HepG2 (cell line): ENCODE data around the gene MAPK12. TPM values are rescaled to one million over a fixed set of nuclear protein-coding genes. Genes with fewer than 3 reads are reported as not detected.

ENCODE experiments used
- ATAC-seq: fragments of 200-7000 bp; cut with Tn5 transposase; 3 replicates; pipeline ENCODE4 v1.9.1; 2020; ENCODE audit warnings: mild to moderate bottlenecking, moderate library complexity
- BruUV-seq: library from RNA; stranded (reverse); fragments of 400-500 nt; replicated peaks from 2 replicates; lab custom pipeline; 2021; lab: Mats Ljungman, UMichigan
- CTCF ChIA-PET: fragments of 300-600 bp; formaldehyde crosslinking; extraction: SDS; loops from one replicate; lab custom pipeline; 2021; ENCODE audit warnings: low total read pairs, inconsistent platforms, low intra/inter-chr PET ratio; lab: Yijun Ruan, JAX
- POLR2A ChIA-PET: fragments of 350-600 bp; sonication (Branson Sonifier 250); formaldehyde crosslinking; loops from one replicate; lab custom pipeline; 2020; ENCODE audit warnings: antibody characterized with exemption, inconsistent platforms; lab: Yijun Ruan, JAX
- DNase-seq: peaks from one replicate; pipeline ENCODE4 v3.0.0-alpha.2; 2015; ENCODE audit warnings: low spot score
- FAIRE-seq: peaks from 3 replicates; lab custom pipeline; 2011; peaks lifted over from hg19 to GRCh38; lab: Jason Lieb, UNC
- H2AFZ ChIP-seq: one replicate; pipeline ENCODE4 v1.6.1; 2011; ENCODE audit warnings: low read length, inconsistent platforms
- H3K27ac ChIP-seq: fragments of 300-600 bp; 3 replicates; pipeline ENCODE4 v1.8.0; 2011; ENCODE audit warnings: mixed run types, mild to moderate bottlenecking, mixed read lengths, low read length, inconsistent platforms; ENCODE audit not compliant: insufficient read depth; ENCODE audit errors: extremely low read length
- H3K27me3 ChIP-seq, 2 experiments: fragments of 200-600 bp in 1 of 2; 2 replicates in 1 of 2; 3 replicates in 1 of 2; pipeline versions ENCODE4 v1.6.0 to v1.8.0; 2011; ENCODE audit warnings: low read length in 2 of 2, mild to moderate bottlenecking in 2 of 2, moderate library complexity in 2 of 2, inconsistent platforms in 1 of 2; ENCODE audit not compliant: insufficient read depth in 2 of 2, control insufficient read depth in 1 of 2
- H3K36me3 ChIP-seq, 2 experiments: fragments of 200-600 bp in 1 of 2; replicated peaks in 1 of 2; 2 replicates in 1 of 2; 3 replicates in 1 of 2; pipeline versions ENCODE4 v1.5.1 to v1.8.0; 2011; ENCODE audit warnings: low read length in 2 of 2, inconsistent platforms in 1 of 2; ENCODE audit not compliant: insufficient read depth in 2 of 2, control insufficient read depth in 1 of 2
- H3K4me1 ChIP-seq: 2 replicates; pipeline ENCODE4 v1.5.1; 2012; ENCODE audit warnings: low read length, inconsistent platforms; ENCODE audit not compliant: insufficient read depth
- H3K4me2 ChIP-seq: 2 replicates; pipeline ENCODE4 v1.6.0; 2011; ENCODE audit warnings: low read depth, low read length, inconsistent platforms
- H3K4me3 ChIP-seq, 3 experiments: fragments of 200-600 bp in 1 of 3; sonication (generic), shearing (Covaris generic) in 1 of 3; replicated peaks in 1 of 3; 2 replicates each; pipeline ENCODE4 v1.5.1; 2011 to 2016; ENCODE audit warnings: low read length in 3 of 3, inconsistent platforms in 2 of 3, low read depth in 2 of 3, mild to moderate bottlenecking in 2 of 3, control low read depth in 1 of 3, mixed read lengths in 1 of 3; ENCODE audit not compliant: insufficient read depth in 1 of 3
- H3K79me2 ChIP-seq: one replicate; pipeline ENCODE4 v1.6.1; 2011; ENCODE audit warnings: low read length, inconsistent platforms; ENCODE audit not compliant: insufficient read depth
- H3K9ac ChIP-seq: 2 replicates; pipeline ENCODE4 v1.6.0; 2011; ENCODE audit warnings: mild to moderate bottlenecking, low read depth, low read length, inconsistent platforms; ENCODE audit not compliant: insufficient read depth
- H3K9me3 ChIP-seq: 2 replicates; pipeline ENCODE4 v1.5.1; 2012; ENCODE audit warnings: mild to moderate bottlenecking, low read length
- H4K20me1 ChIP-seq: 2 replicates; pipeline ENCODE4 v1.6.0; 2011; ENCODE audit warnings: inconsistent platforms, mild to moderate bottlenecking, low read length, moderate library complexity; ENCODE audit not compliant: insufficient read depth
- AGO1 ChIP-seq: fragments of 200-400 bp; formaldehyde crosslinking; IDR thresholded peaks from 2 replicates; pipeline ENCODE4 v1.6.1; 2017; ENCODE audit warnings: mild to moderate bottlenecking, low read depth, low read length, moderate library complexity; ENCODE audit not compliant: poor library complexity, severe bottlenecking
- AGO2 ChIP-seq: fragments of 200-400 bp; formaldehyde crosslinking; optimal IDR thresholded peaks from 2 replicates; pipeline ENCODE3; 2017; ENCODE audit warnings: mild to moderate bottlenecking, low read depth, low read length, moderate library complexity
- HNRNPLL ChIP-seq: fragments of 200-400 bp; formaldehyde crosslinking; IDR thresholded peaks from 2 replicates; pipeline ENCODE4 v1.6.1; 2017; ENCODE audit warnings: mild to moderate bottlenecking, low read depth, low read length; ENCODE audit not compliant: poor library complexity, severe bottlenecking
- JUND ChIP-seq: sonication (generic); formaldehyde crosslinking; IDR thresholded peaks from 2 replicates; pipeline ENCODE4 v1.8.0; 2022; ENCODE audit warnings: mild to moderate bottlenecking, missing genetic modification reagents
- KDM1A ChIP-seq: IDR thresholded peaks from 2 replicates; pipeline ENCODE4 v1.6.1; 2016; ENCODE audit warnings: missing compliant biosample characterization
- KDM6A ChIP-seq: IDR thresholded peaks from 2 replicates; pipeline ENCODE4 v1.6.1; 2016; ENCODE audit warnings: low read depth
- KLF12 ChIP-seq: sonication (generic); formaldehyde crosslinking; IDR thresholded peaks from 2 replicates; pipeline ENCODE4 v1.4.0; 2020; ENCODE audit warnings: missing genetic modification reagents, borderline replicate concordance
- KLF9 ChIP-seq: IDR thresholded peaks from 2 replicates; pipeline ENCODE4 v1.6.1; 2016; ENCODE audit warnings: low read depth
- MED1 ChIP-seq: sonication (generic); formaldehyde crosslinking; IDR thresholded peaks from 2 replicates; pipeline ENCODE4 v1.4.0; 2020; ENCODE audit warnings: missing genetic modification reagents
- POLR2A ChIP-seq, 2 experiments: IDR thresholded peaks; 2 replicates each; pipeline ENCODE4 v1.6.1; 2011; ENCODE audit warnings: low read depth in 2 of 2, low read length in 2 of 2, mild to moderate bottlenecking in 1 of 2, moderate library complexity in 1 of 2; ENCODE audit not compliant: insufficient read depth in 1 of 2
- RBFOX2 ChIP-seq: fragments of 200-400 bp; formaldehyde crosslinking; IDR thresholded peaks from 2 replicates; pipeline ENCODE4 v1.6.1; 2017; ENCODE audit warnings: low read depth, mild to moderate bottlenecking, low read length
- RBM22 ChIP-seq: fragments of 200-400 bp; formaldehyde crosslinking; optimal IDR thresholded peaks from 2 replicates; pipeline ENCODE3; 2017; ENCODE audit warnings: mild to moderate bottlenecking, low read length, moderate library complexity
- TCF12 ChIP-seq, 2 experiments: fragments of 450-650 bp in 1 of 2; sonication (generic) in 1 of 2; formaldehyde crosslinking in 1 of 2; IDR thresholded peaks; 2 replicates each; pipeline versions ENCODE4 v1.6.1 to v1.8.0; 2017 to 2022; ENCODE audit warnings: antibody characterized with exemption in 1 of 2, mild to moderate bottlenecking in 1 of 2, missing genetic modification reagents in 1 of 2, moderate library complexity in 1 of 2
- TRIM24 ChIP-seq: sonication (generic); formaldehyde crosslinking; IDR thresholded peaks from 2 replicates; pipeline ENCODE4 v1.8.0; 2022; ENCODE audit warnings: mild to moderate bottlenecking, missing genetic modification reagents
- XRCC5 ChIP-seq: fragments of 200-400 bp; formaldehyde crosslinking; optimal IDR thresholded peaks from 2 replicates; pipeline ENCODE3; 2017; ENCODE audit warnings: mild to moderate bottlenecking, low read length
- ZNF841 ChIP-seq: sonication (generic); formaldehyde crosslinking; IDR thresholded peaks from 2 replicates; pipeline ENCODE4 v1.8.1; 2023; ENCODE audit warnings: missing genetic modification reagents, borderline replicate concordance
- ZSCAN22 ChIP-seq: sonication (generic); formaldehyde crosslinking; IDR thresholded peaks from 2 replicates; pipeline ENCODE4 v1.4.0; 2020; ENCODE audit warnings: mild to moderate bottlenecking, missing genetic modification reagents
- ZZZ3 ChIP-seq: sonication (generic); formaldehyde crosslinking; IDR thresholded peaks from 2 replicates; pipeline ENCODE4 v1.4.0; 2020; ENCODE audit warnings: missing genetic modification reagents, mild to moderate bottlenecking, borderline replicate concordance
- WGBS: methylation state at CpG from one replicate; pipeline ENCODE4 v1.1.6; 2017; ENCODE audit warnings: low lambda C conversion rate; 5-methylcytosine and 5-hydroxymethylcytosine counted together
- in situ Hi-C: cut with HindIII; loops from 2 replicates; pipeline ENCODE4 v1.10.0; 2017; ENCODE audit warnings: low pct_unique_long_range_greater_than_20kb; ENCODE audit not compliant: extremely low pct_ligation_motif_present
- intact Hi-C: fragments of 100-400 bp; cut with micrococcal nuclease; formaldehyde crosslinking; loops from one replicate; pipeline ENCODE4 v1.10.0; 2022; ENCODE audit not compliant: unreplicated experiment
- polyA plus RNA-seq, 8 experiments: library from polyadenylated mRNA; depleted of rRNA in 3 of 8; stranded (reverse) in 7 of 8; unstranded in 1 of 8; fragments of >200 nt; fragmentation: Illumina TruSeq in 4 of 8; extraction: Trizol in 4 of 8; gene quantifications; 2 replicates each; pipeline versions ENCODE4 v1.2.1 to v1.2.3, GENCODE V29; 2011 to 2016; ENCODE audit warnings: low read depth in 4 of 8, missing spikeins in 1 of 8, mixed read lengths in 1 of 8; ENCODE audit not compliant: insufficient read depth in 1 of 8
- total RNA-seq, 5 experiments: library from RNA; depleted of rRNA; stranded (reverse); fragments of >200 nt; fragmentation: Illumina TruSeq; extraction: Trizol; gene quantifications; 2 replicates each; pipeline ENCODE4 v1.2.3, GENCODE V29; 2016; ENCODE audit warnings: low read depth in 1 of 5
- TF ChIP-seq, protein P1 (sequence below): sonication (generic); formaldehyde crosslinking; IDR thresholded peaks from 2 replicates; pipeline ENCODE4 v1.4.0; 2020; ENCODE audit warnings: missing genetic modification reagents
- TF ChIP-seq, protein P2 (sequence below): sonication (generic); formaldehyde crosslinking; IDR thresholded peaks from 2 replicates; pipeline ENCODE4 v1.4.0; 2020; ENCODE audit warnings: missing genetic modification reagents; ENCODE audit errors: not compliant biosample characterization

The MAPK12 gene
- total and polyA plus RNA-seq, 2 of the 13 experiments (the other 11 are each of a cell fraction or from before 2014, with no cell fraction given), result 22.2 to 23.3 TPM

DNA sequence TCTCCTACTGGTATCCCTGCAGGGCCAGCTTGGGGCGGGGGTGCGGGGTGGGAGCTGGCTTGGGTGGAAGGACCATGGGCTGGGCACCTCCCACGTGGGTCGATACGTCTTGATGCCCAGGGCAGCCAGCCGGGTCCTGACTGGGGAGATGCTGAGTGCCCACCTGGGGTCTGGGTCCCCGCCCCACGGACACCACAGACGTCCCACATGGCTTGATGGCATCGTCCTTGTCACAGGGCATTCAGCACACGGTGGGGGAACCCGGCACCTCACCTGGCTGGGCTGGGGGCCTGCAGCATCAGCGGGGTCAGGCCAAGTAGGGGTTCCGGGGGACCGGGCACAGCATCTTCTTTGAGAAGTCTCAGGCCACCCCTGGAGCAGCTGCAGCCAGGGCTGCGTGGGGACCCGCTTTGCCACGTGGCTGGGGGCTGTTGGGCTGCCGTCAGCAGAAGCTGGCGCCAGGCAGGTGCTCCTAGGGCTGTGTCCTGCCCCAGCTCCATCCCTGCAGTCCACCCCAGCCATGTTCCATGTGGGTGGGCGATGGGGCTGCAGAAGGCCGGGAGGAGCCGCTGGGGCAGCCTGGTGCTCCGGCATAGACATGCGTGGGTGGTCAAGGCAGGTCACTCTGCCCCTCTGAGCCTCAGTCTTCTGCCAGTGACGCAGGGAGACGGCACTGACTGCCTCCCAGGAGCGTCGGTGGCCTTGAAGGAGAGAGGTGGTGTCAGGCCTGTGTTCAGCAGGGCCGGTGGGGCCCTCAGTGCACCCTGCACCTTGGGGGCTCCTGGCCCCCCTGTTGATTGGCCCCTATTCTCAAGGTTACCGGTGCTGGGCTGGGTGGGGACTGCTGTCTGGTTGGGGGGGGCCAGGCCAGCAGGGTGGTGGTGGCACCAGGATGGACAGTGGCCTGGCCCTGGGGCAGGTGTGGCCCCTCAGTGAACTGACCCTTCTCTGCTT is 52.3 kb downstream of the MAPK12 start:
- intact Hi-C loops (loop anchor here (1.0 kb wide), 1 partner anchor 60 kb away; no protein-coding TSS in a partner anchor), in situ Hi-C loops (loop anchor here (5.0 kb wide), 1 partner anchor 62 kb away; no protein-coding TSS in a partner anchor)
- no peaks in the 10 kb centered on the region for H3K9me3 ChIP-seq
- FAIRE-seq (no peak), DNase-seq (no peak), ATAC-seq (peak; percentile 19)
- peaks cover 21% of the 10 kb centered on the region for H3K79me2 ChIP-seq
- H3K4me1 ChIP-seq, result peaks cover 19% of the 10 kb centered on the region; the same call in 1 of the 2 replicates
- no peaks in the 10 kb centered on the region for H3K27me3 ChIP-seq
- ChIA-PET POLR2A (no interaction called here), CTCF (interaction anchor here (1.7 to 2.5 kb wide), 2 partner anchors 40 to 61 kb away, joined by 3 to 39 read pairs; no protein-coding TSS in a partner anchor)
- H3K27ac ChIP-seq, result no peak overlapping the region
- no TSS peak for BruUV-seq
- no peak overlapping the region for H3K4me3 ChIP-seq
- WGBS, result 81% methylated on average over 3 of the region's 31 CpGs
- peaks cover 10 to 42% of the 10 kb centered on the region in 2 experiments; a peak in 4 of 5 replicates for H3K36me3 ChIP-seq
- no peak overlapping the region for H3K9ac ChIP-seq
- no peak overlapping the region for H3K4me2 ChIP-seq
- no peaks in the 10 kb centered on the region; the same call in 1 of the 2 replicates for H4K20me1 ChIP-seq
- no peak overlapping the region for H2AFZ ChIP-seq
- peak; percentile 62 for TF ChIP-seq AGO2
- no peak for TF ChIP-seq KDM6A (CRISPR knock-in tag)
- no peak for TF ChIP-seq TCF12 (IDR thresholded peaks at IDR 0.05)
- TF ChIP-seq TCF12 (CRISPR knock-in tag; IDR thresholded peaks at IDR 0.05), result no peak
- TF ChIP-seq RBM22, result peak; percentile 52
- TF ChIP-seq XRCC5, result no peak
- TF ChIP-seq KLF9 (CRISPR knock-in tag), result no peak
- no peak for TF ChIP-seq KLF12 (CRISPR knock-in tag)
- TF ChIP-seq, protein P1, sequence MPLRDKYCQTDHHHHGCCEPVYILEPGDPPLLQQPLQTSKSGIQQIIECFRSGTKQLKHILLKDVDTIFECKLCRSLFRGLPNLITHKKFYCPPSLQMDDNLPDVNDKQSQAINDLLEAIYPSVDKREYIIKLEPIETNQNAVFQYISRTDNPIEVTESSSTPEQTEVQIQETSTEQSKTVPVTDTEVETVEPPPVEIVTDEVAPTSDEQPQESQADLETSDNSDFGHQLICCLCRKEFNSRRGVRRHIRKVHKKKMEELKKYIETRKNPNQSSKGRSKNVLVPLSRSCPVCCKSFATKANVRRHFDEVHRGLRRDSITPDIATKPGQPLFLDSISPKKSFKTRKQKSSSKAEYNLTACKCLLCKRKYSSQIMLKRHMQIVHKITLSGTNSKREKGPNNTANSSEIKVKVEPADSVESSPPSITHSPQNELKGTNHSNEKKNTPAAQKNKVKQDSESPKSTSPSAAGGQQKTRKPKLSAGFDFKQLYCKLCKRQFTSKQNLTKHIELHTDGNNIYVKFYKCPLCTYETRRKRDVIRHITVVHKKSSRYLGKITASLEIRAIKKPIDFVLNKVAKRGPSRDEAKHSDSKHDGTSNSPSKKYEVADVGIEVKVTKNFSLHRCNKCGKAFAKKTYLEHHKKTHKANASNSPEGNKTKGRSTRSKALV (CRISPR knock-in tag), result no peak
- TF ChIP-seq, protein P2, sequence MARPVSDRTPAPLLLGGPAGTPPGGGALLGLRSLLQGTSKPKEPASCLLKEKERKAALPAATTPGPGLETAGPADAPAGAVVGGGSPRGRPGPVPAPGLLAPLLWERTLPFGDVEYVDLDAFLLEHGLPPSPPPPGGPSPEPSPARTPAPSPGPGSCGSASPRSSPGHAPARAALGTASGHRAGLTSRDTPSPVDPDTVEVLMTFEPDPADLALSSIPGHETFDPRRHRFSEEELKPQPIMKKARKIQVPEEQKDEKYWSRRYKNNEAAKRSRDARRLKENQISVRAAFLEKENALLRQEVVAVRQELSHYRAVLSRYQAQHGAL (CRISPR knock-in tag), result no peak
- peak; percentile 52 for TF ChIP-seq RBFOX2
- no peak for TF ChIP-seq KDM1A
- TF ChIP-seq ZNF841 (CRISPR knock-in tag), result no peak
- TF ChIP-seq AGO1, result peak; percentile 60
- no peak; a peak in 1 of 4 replicates for TF ChIP-seq POLR2A (IDR thresholded peaks at IDR 0.05; ENCODE audit: insufficient read depth in 1 of 2, low read depth in 2 of 2, low read length in 2 of 2)
- TF ChIP-seq HNRNPLL, result peak; percentile 6
- TF ChIP-seq ZZZ3 (CRISPR knock-in tag), result no peak
- TF ChIP-seq MED1, result no peak
- TF ChIP-seq TRIM24 (CRISPR knock-in tag), result no peak
- no peak for TF ChIP-seq JUND (CRISPR knock-in tag)
- TF ChIP-seq ZSCAN22 (CRISPR knock-in tag), result no peak
